WTC11 (cell line): ENCODE results near the gene ARHGAP15. TPM values are rescaled to one million over a fixed set of nuclear protein-coding genes. Genes with fewer than 3 reads are reported as not detected.

ENCODE experiments used
- ATAC-seq: fragments of 200-7000 bp; cut with Tn5 transposase; 2 replicates; pipeline ENCODE4 v1.10.0; 2021; ENCODE audit warnings: mild to moderate bottlenecking, moderate library complexity
- CTCF ChIA-PET: fragments of 300-600 bp; sonication (Branson Sonifier 250); formaldehyde crosslinking; loops from one replicate; lab custom pipeline; 2021; ENCODE audit warnings: antibody characterized with exemption; lab: Charles Lee
- POLR2A ChIA-PET: fragments of 350-600 bp; sonication (Branson Sonifier 250); formaldehyde crosslinking; loops from one replicate; lab custom pipeline; 2021; ENCODE audit warnings: antibody characterized with exemption; lab: Charles Lee
- DNase-seq: peaks from one replicate; pipeline ENCODE4 v3.0.0; 2021; ENCODE audit warnings: low spot score
- H3K27ac Mint-ChIP-seq: 2 replicates; pipeline ENCODE4 v1.8.0; 2021; ENCODE audit warnings: mixed read lengths
- H3K27me3 Mint-ChIP-seq: 2 replicates; pipeline ENCODE4 v1.8.0; 2021; ENCODE audit warnings: low read depth, mild to moderate bottlenecking, moderate library complexity, mixed read lengths
- H3K36me3 Mint-ChIP-seq: 2 replicates; pipeline ENCODE4 v1.8.0; 2021; ENCODE audit warnings: mixed read lengths
- H3K4me1 Mint-ChIP-seq: 2 replicates; pipeline ENCODE4 v1.8.0; 2022; ENCODE audit warnings: mixed read lengths
- H3K4me3 Mint-ChIP-seq: 2 replicates; pipeline ENCODE4 v1.8.0; 2021; ENCODE audit warnings: mild to moderate bottlenecking, moderate library complexity, mixed read lengths
- H3K9me3 Mint-ChIP-seq: 2 replicates; pipeline ENCODE4 v1.8.0; 2021; ENCODE audit warnings: mixed read lengths
- ARID4B ChIP-seq: sonication (generic); formaldehyde crosslinking; IDR thresholded peaks from 2 replicates; pipeline ENCODE4 v1.8.0; 2023; ENCODE audit warnings: missing genetic modification reagents, mild to moderate bottlenecking, borderline replicate concordance
- CBFB ChIP-seq: sonication (generic); formaldehyde crosslinking; IDR thresholded peaks from 2 replicates; pipeline ENCODE4 v1.8.1; 2022; ENCODE audit warnings: mild to moderate bottlenecking, low read depth, missing genetic modification reagents
- CREM ChIP-seq: sonication (generic); formaldehyde crosslinking; IDR thresholded peaks from 2 replicates; pipeline ENCODE4 v1.8.1; 2022; ENCODE audit warnings: mild to moderate bottlenecking, missing genetic modification reagents, moderate library complexity
- EMX1 ChIP-seq: fragments of 250-450 bp; sonication (Bioruptor Pico); IDR thresholded peaks from 2 replicates; pipeline ENCODE4 v1.8.0; 2021; ENCODE audit warnings: mild to moderate bottlenecking
- ESRRA ChIP-seq: sonication (generic); formaldehyde crosslinking; IDR thresholded peaks from 2 replicates; pipeline ENCODE4 v1.8.1; 2022; ENCODE audit warnings: mild to moderate bottlenecking, missing genetic modification reagents, borderline replicate concordance
- ETV6 ChIP-seq: sonication (generic); formaldehyde crosslinking; IDR thresholded peaks from 2 replicates; pipeline ENCODE4 v1.8.1; 2022; ENCODE audit warnings: mild to moderate bottlenecking, missing genetic modification reagents
- FOXK1 ChIP-seq: sonication (generic); formaldehyde crosslinking; IDR thresholded peaks from 2 replicates; pipeline ENCODE4 v1.8.0; 2022; ENCODE audit warnings: mild to moderate bottlenecking, moderate library complexity, missing genetic modification reagents
- GABPB1 ChIP-seq: sonication (generic); formaldehyde crosslinking; IDR thresholded peaks from 2 replicates; pipeline ENCODE4 v1.8.1; 2023; ENCODE audit warnings: mild to moderate bottlenecking, missing genetic modification reagents
- GTF2I ChIP-seq: fragments of 250-450 bp; sonication (Bioruptor Pico); conservative IDR thresholded peaks from 2 replicates; pipeline ENCODE4 v1.4.0; 2021; ENCODE audit warnings: mild to moderate bottlenecking
- IRF2 ChIP-seq: sonication (generic); formaldehyde crosslinking; IDR thresholded peaks from 2 replicates; pipeline ENCODE4 v1.8.0; 2022; ENCODE audit warnings: low read depth, missing genetic modification reagents, borderline replicate concordance
- PREB ChIP-seq: sonication (generic); formaldehyde crosslinking; IDR thresholded peaks from 2 replicates; pipeline ENCODE4 v1.8.1; 2022; ENCODE audit warnings: mild to moderate bottlenecking, missing genetic modification reagents, moderate library complexity, borderline replicate concordance
- SMAD3 ChIP-seq: sonication (generic); formaldehyde crosslinking; IDR thresholded peaks from 2 replicates; pipeline ENCODE4 v1.8.0; 2022; ENCODE audit warnings: missing genetic modification reagents, mild to moderate bottlenecking, borderline replicate concordance
- TP53 ChIP-seq: sonication (generic); formaldehyde crosslinking; IDR thresholded peaks from 2 replicates; pipeline ENCODE4 v1.8.1; 2023; ENCODE audit warnings: mild to moderate bottlenecking, missing genetic modification reagents
- ZMAT4 ChIP-seq: fragments of 250-450 bp; sonication (Bioruptor Pico); IDR thresholded peaks from 2 replicates; pipeline ENCODE4 v1.9.0; 2021; ENCODE audit warnings: mild to moderate bottlenecking
- ZNF121 ChIP-seq: sonication (generic); formaldehyde crosslinking; IDR thresholded peaks from 2 replicates; pipeline ENCODE4 v1.8.0; 2023; ENCODE audit warnings: missing genetic modification reagents
- ZNF317 ChIP-seq: sonication (generic); formaldehyde crosslinking; IDR thresholded peaks from 2 replicates; pipeline ENCODE4 v1.8.1; 2023; ENCODE audit warnings: low read depth, mild to moderate bottlenecking, moderate library complexity, missing genetic modification reagents, borderline replicate concordance
- ZNF512 ChIP-seq: sonication (generic); formaldehyde crosslinking; IDR thresholded peaks from 2 replicates; pipeline ENCODE4 v1.8.1; 2022; ENCODE audit warnings: missing genetic modification reagents, borderline replicate concordance
- ZNF671 ChIP-seq: fragments of 250-450 bp; sonication (Bioruptor Pico); IDR thresholded peaks from 2 replicates; pipeline ENCODE4 v1.8.0; 2021; ENCODE audit warnings: mild to moderate bottlenecking
- total RNA-seq: library from RNA; stranded (reverse); gene quantifications from 3 replicates; pipeline ENCODE4 v1.2.3, GENCODE V29; 2021
- TF ChIP-seq, protein P1 (sequence below): fragments of 250-450 bp; sonication (Bioruptor Pico); IDR thresholded peaks from 2 replicates; pipeline ENCODE4 v1.9.0; 2021; ENCODE audit warnings: moderate library complexity, mild to moderate bottlenecking, inconsistent platforms, borderline replicate concordance
- TF ChIP-seq, protein P2 (sequence below): fragments of 250-450 bp; sonication (Bioruptor Pico); IDR thresholded peaks from 2 replicates; pipeline ENCODE4 v1.8.0; 2021; ENCODE audit warnings: mild to moderate bottlenecking

ARHGAP15 gene
- total RNA-seq, 1 experiment from 2014 or later: 0.28 TPM

DNA sequence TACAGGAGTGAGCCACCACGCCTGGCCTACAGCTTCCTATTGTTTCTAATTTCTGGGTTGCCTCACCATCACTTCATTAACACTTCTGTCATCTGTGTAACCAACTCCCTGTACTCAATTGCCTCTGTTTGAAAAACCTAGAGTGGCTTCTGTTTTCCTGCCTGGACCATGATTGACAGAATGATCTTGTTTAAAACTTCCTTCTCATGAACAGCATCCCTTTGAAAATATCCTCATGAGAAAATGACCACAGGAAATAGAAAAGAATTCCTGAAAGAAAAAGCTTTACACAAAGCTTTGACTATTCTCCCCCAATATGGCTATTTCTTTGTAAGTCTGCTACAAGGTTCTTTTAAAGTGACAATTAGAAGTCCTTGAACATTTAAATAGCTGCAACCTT, 672.3 kb downstream of the ARHGAP15 start:
- peaks cover 3% of the 10 kb centered on the region; the same call in 1 of the 2 replicates for H3K36me3 Mint-ChIP-seq
- ATAC-seq (no peak), DNase-seq (no peak)
- no peaks in the 10 kb centered on the region; the same call in 1 of the 2 replicates for H3K27me3 Mint-ChIP-seq
- POLR2A ChIA-PET: no interaction called here
- 0 out of 2 replicates have a peak, but pooled peaks cover 11% of the 10 kb centered on the region for H3K9me3 Mint-ChIP-seq
- TF ChIP-seq, protein P1, sequence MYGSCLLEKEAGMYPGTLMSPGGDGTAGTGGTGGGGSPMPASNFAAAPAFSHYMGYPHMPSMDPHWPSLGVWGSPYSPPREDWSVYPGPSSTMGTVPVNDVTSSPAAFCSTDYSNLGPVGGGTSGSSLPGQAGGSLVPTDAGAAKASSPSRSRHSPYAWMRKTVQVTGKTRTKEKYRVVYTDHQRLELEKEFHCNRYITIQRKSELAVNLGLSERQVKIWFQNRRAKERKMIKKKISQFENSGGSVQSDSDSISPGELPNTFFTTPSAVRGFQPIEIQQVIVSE: no peak
- TF ChIP-seq SMAD3: no peak
- no peak for TF ChIP-seq CREM (CRISPR knock-in tag)
- no peak for TF ChIP-seq PREB (CRISPR knock-in tag)
- TF ChIP-seq ETV6: no peak
- no peak for TF ChIP-seq ZNF512 (CRISPR knock-in tag)
- H3K27ac Mint-ChIP-seq: no peak overlapping the region
- CTCF ChIA-PET: no interaction called here
- H3K4me3 Mint-ChIP-seq: no peak overlapping the region
- H3K4me1 Mint-ChIP-seq: peaks cover 12% of the 10 kb centered on the region

DNA sequence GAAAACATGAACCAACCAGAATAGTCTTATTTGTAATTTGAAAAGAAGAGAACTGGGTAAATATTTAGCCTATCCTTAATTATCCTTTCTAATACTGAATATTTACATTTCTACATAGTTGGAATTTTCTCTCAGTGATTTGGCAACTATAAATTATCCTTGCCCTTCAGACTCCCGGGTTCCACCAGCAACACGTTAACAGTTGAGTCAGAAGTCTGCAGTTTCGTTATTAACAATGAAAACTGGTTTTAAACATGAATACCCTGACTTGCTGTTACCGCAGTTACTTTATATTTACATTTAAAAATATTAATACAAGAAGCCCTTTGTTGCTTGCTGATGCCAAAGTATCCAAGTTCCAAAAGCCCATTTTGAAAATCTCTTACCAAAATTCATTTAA, 673.0 kb downstream of the ARHGAP15 start:
- no peak overlapping the region for H3K27ac Mint-ChIP-seq
- H3K4me3 Mint-ChIP-seq: no peak overlapping the region
- H3K27me3 Mint-ChIP-seq: no peaks in the 10 kb centered on the region; the same call in 1 of the 2 replicates
- CTCF ChIA-PET: no interaction called here
- TF ChIP-seq ZNF121: no peak
- TF ChIP-seq IRF2: no peak
- TF ChIP-seq FOXK1 (CRISPR knock-in tag): no peak
- TF ChIP-seq ZNF671 (CRISPR knock-in tag): no peak
- TF ChIP-seq GTF2I (CRISPR knock-in tag): no peak
- TF ChIP-seq, all 79 proteins: peak for 0
- H3K4me1 Mint-ChIP-seq: peaks cover 13% of the 10 kb centered on the region
- 0 out of 2 replicates have a peak, but pooled peaks cover 11% of the 10 kb centered on the region for H3K9me3 Mint-ChIP-seq
- ATAC-seq (no peak), DNase-seq (no peak)
- peaks cover 3% of the 10 kb centered on the region; the same call in 1 of the 2 replicates for H3K36me3 Mint-ChIP-seq
- POLR2A ChIA-PET: no interaction called here

- ATAC-seq (no peak), DNase-seq (no peak)
- H3K27ac Mint-ChIP-seq: no peak overlapping the region
- H3K27me3 Mint-ChIP-seq: no peaks in the 10 kb centered on the region; the same call in 1 of the 2 replicates
- POLR2A ChIA-PET: no interaction called here
- no peak for TF ChIP-seq PREB (CRISPR knock-in tag)
- TF ChIP-seq EMX1 (CRISPR knock-in tag): no peak
- no peak for TF ChIP-seq ZNF317 (CRISPR knock-in tag)
- no peak for TF ChIP-seq ZMAT4 (CRISPR knock-in tag)
- TF ChIP-seq ESRRA (CRISPR knock-in tag): no peak
- no peak for TF ChIP-seq SMAD3
- no peak for TF ChIP-seq ARID4B (CRISPR knock-in tag)
- TF ChIP-seq, protein P2, sequence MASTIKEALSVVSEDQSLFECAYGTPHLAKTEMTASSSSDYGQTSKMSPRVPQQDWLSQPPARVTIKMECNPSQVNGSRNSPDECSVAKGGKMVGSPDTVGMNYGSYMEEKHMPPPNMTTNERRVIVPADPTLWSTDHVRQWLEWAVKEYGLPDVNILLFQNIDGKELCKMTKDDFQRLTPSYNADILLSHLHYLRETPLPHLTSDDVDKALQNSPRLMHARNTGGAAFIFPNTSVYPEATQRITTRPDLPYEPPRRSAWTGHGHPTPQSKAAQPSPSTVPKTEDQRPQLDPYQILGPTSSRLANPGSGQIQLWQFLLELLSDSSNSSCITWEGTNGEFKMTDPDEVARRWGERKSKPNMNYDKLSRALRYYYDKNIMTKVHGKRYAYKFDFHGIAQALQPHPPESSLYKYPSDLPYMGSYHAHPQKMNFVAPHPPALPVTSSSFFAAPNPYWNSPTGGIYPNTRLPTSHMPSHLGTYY (CRISPR knock-in tag): no peak
- TF ChIP-seq CBFB (CRISPR knock-in tag): no peak
- no peak for TF ChIP-seq TP53 (CRISPR knock-in tag)
- TF ChIP-seq IRF2: no peak
- no peak for TF ChIP-seq GABPB1 (CRISPR knock-in tag)
- CTCF ChIA-PET: no interaction called here
- peaks cover 19% of the 10 kb centered on the region for H3K4me1 Mint-ChIP-seq
- H3K9me3 Mint-ChIP-seq: 0 out of 2 replicates have a peak, but pooled peaks cover 11% of the 10 kb centered on the region
- H3K4me3 Mint-ChIP-seq: no peak overlapping the region
- H3K36me3 Mint-ChIP-seq: peaks cover 3% of the 10 kb centered on the region; the same call in 1 of the 2 replicates
Observed at GRCh38 chr2:143802871-143803650, 673.8 kb downstream of the ARHGAP15 start.
